BJ (cell line): ENCODE results near the gene CRYGA. TPM values are rescaled to one million over a fixed set of nuclear protein-coding genes. Genes with fewer than 3 reads are reported as not detected.

ENCODE experiments used
- CTCF ChIA-PET: fragments of 350-600 bp; formaldehyde crosslinking; extraction: SDS; loops from one replicate; lab custom pipeline; 2021; ENCODE audit warnings: antibody characterized with exemption, inconsistent platforms; lab: Yijun Ruan, JAX
- POLR2A ChIA-PET: fragments of 300-600 bp; sonication (Branson Sonifier 250); formaldehyde crosslinking; extraction: SDS; loops from one replicate; lab custom pipeline; 2021; ENCODE audit warnings: antibody characterized with exemption; lab: Charles Lee
- DNase-seq: peaks from one replicate; pipeline ENCODE4 v3.0.0-alpha.2; 2011; ENCODE audit warnings: low read depth
- H3K27me3 ChIP-seq: 2 replicates; pipeline ENCODE4 v1.6.0; 2011; ENCODE audit warnings: low read length; ENCODE audit not compliant: control insufficient read depth, insufficient read depth
- H3K36me3 ChIP-seq: 2 replicates; pipeline ENCODE4 v1.5.1; 2011; ENCODE audit warnings: low read length; ENCODE audit not compliant: control insufficient read depth, insufficient read depth
- H3K4me3 ChIP-seq: 2 replicates; pipeline ENCODE4 v1.5.1; 2011; ENCODE audit warnings: low read depth, mild to moderate bottlenecking, control low read depth, low read length
- CTCF ChIP-seq: IDR thresholded peaks from 2 replicates; pipeline ENCODE4 v1.5.1; 2011; ENCODE audit warnings: low read depth, mild to moderate bottlenecking, control low read depth, inconsistent platforms, low read length, moderate library complexity; ENCODE audit not compliant: insufficient read depth
- polyA minus RNA-seq: library from RNA; depleted of rRNA, polyadenylated mRNA; stranded (reverse); fragments of >200 nt; gene quantifications from 2 replicates; pipeline ENCODE4 v1.2.3, GENCODE V29; 2011; rRNA and poly(A)+ RNA removed
- polyA plus RNA-seq: library from polyadenylated mRNA; depleted of rRNA; stranded (reverse); fragments of >200 nt; gene quantifications from 2 replicates; pipeline ENCODE4 v1.2.3, GENCODE V29; 2011; rRNA removed

Gene CRYGA
- polyA plus RNA-seq (not detected in 2 replicates), polyA minus RNA-seq (not detected in 2 replicates)

- POLR2A ChIA-PET: no interaction called here
- H3K36me3 ChIP-seq: no peaks in the 10 kb centered on the region
- TF ChIP-seq CTCF: no peak
- no peak within 1 kb of the TSS for H3K4me3 ChIP-seq
- H3K27me3 ChIP-seq: no peaks in the 10 kb centered on the region
- CTCF ChIA-PET: no interaction called here
- no peak for DNase-seq
These were observed at the start of gene CRYGA for GRCh38 chr2:208163489-208163888. Gene CRYGA, minus strand, starts transcription at chr2:208163589. Its CDS starts 33 bp downstream, at chr2:208163556.

GRCh38 chr2:208210688-208211451 is 47.5 kb upstream of the CRYGA start:
- CTCF ChIA-PET: no interaction called here
- Histone ChIP-seq H3K27me3 (no peaks in the 10 kb centered on the region), H3K36me3 (no peaks in the 10 kb centered on the region), H3K4me3 (no peak overlapping the region)
- no peak for DNase-seq
- TF ChIP-seq CTCF: no peak
- POLR2A ChIA-PET: no interaction called here

- TF ChIP-seq CTCF: no peak
- ChIA-PET POLR2A (no interaction called here), CTCF (no interaction called here)
- Histone ChIP-seq H3K4me3 (no peak overlapping the region), H3K27me3 (no peaks in the 10 kb centered on the region), H3K36me3 (no peaks in the 10 kb centered on the region)
- no peak for DNase-seq
These were observed 45.1 kb upstream of the CRYGA start for GRCh38 chr2:208208335-208209085.

GRCh38 chr2:208207769-208208168 is 44.4 kb upstream of the CRYGA start:
- no peaks in the 10 kb centered on the region for H3K27me3 ChIP-seq
- no peak for TF ChIP-seq CTCF
- H3K36me3 ChIP-seq: no peaks in the 10 kb centered on the region
- ChIA-PET POLR2A (no interaction called here), CTCF (no interaction called here)
- no peak for DNase-seq
- H3K4me3 ChIP-seq: no peak overlapping the region

- no peak for TF ChIP-seq CTCF
- no peak for DNase-seq
- no peak overlapping the region for H3K4me3 ChIP-seq
- CTCF ChIA-PET: interaction anchor here (1.2 to 1.4 kb wide), 2 partner anchors 28 to 29 kb away, joined by 5 to 7 read pairs; no protein-coding TSS in a partner anchor
- H3K36me3 ChIP-seq: no peaks in the 10 kb centered on the region
- POLR2A ChIA-PET: no interaction called here
- no peaks in the 10 kb centered on the region for H3K27me3 ChIP-seq
These were observed 40.8 kb upstream of the CRYGA start for GRCh38 chr2:208204166-208204565.
